MM.1S (cell line): Measurements from ENCODE around the gene MAP3K19.

Source experiments
- CTCF ChIP-seq: fragments of 300-600 bp; sonication (generic); IDR thresholded peaks from 2 replicates; pipeline ENCODE4 v1.5.1; 2016; ENCODE audit warnings: antibody characterized with exemption, low read length, mixed read lengths
- EZH2phosphoT487 ChIP-seq: fragments of 300-600 bp; sonication (generic); IDR thresholded peaks from 2 replicates; pipeline ENCODE4 v1.6.1; 2018; ENCODE audit warnings: antibody characterized with exemption, low read length

GRCh38 chr2:134934150-134934549 lies 113.1 kb downstream of the MAP3K19 start:
- TF ChIP-seq CTCF (no peak), EZH2phosphoT487 (no peak)
